Tibial nerve (tissue), 3 donors: Measurements from ENCODE around the gene TUBGCP6.

ENCODE experiments used
- EP300 ChIP-seq, 2 donors: sonication (generic); formaldehyde crosslinking; IDR thresholded peaks; one replicate each; pipeline ENCODE4 v1.6.1; 2017; ENCODE audit warnings: antibody characterized with exemption in 2 of 2, mild to moderate bottlenecking in 1 of 2
- POLR2A ChIP-seq, 2 donors: fragments of 450-650 bp; IDR thresholded peaks; one replicate each; pipeline ENCODE4 v1.6.1; 2017; ENCODE audit warnings: antibody characterized with exemption in 2 of 2, mild to moderate bottlenecking in 2 of 2, moderate library complexity in 2 of 2

GRCh38 chr22:50173311-50173982 lies 71.4 kb downstream of the TUBGCP6 start:
- TF ChIP-seq EP300 (IDR thresholded peaks at IDR 0.05) = no peak
- no peak for TF ChIP-seq POLR2A (IDR thresholded peaks at IDR 0.05)
